Endothelial cell of umbilical vein (primary cell): ENCODE results near the gene EBF4. TPM values are rescaled to one million over a fixed set of nuclear protein-coding genes. Genes with fewer than 3 reads are reported as not detected.
"Not testable (repeated sequence)": the region's sequence is repeated elsewhere in the genome, so short reads cannot be mapped to it uniquely, and the experiment has no call there.

Source experiments
- BruUV-seq: library from RNA; stranded (reverse); fragments of 400-500 nt; replicated peaks from 2 replicates; lab custom pipeline; 2021; lab: Mats Ljungman, UMichigan
- CTCF ChIA-PET: fragments of 300-600, 350-600 bp; sonication (Branson Sonifier 250); formaldehyde crosslinking; loops from one replicate; lab custom pipeline; 2021; ENCODE audit warnings: antibody characterized with exemption, inconsistent platforms; lab: Charles Lee
- POLR2A ChIA-PET: fragments of 300-600, 350-600 bp; sonication (Branson Sonifier 250); formaldehyde crosslinking; loops from one replicate; lab custom pipeline; 2021; ENCODE audit warnings: antibody characterized with exemption, inconsistent platforms; lab: Charles Lee
- DNase-seq: peaks from one replicate; pipeline ENCODE4 v3.0.0-alpha.2; 2011; ENCODE audit warnings: low read depth, low spot score
- FAIRE-seq: peaks from 2 replicates; lab custom pipeline; 2011; peaks lifted over from hg19 to GRCh38; lab: Jason Lieb, UNC
- H2AFZ ChIP-seq: 2 replicates; pipeline ENCODE4 v1.6.0; 2012; ENCODE audit warnings: low read depth, low read length, control low read depth, inconsistent platforms
- H3K27ac ChIP-seq: 2 replicates; pipeline ENCODE4 v1.5.1; 2011; ENCODE audit warnings: low read depth, mild to moderate bottlenecking, control low read depth, low read length, moderate library complexity; ENCODE audit not compliant: insufficient read depth
- H3K27me3 ChIP-seq, 2 experiments: 2 replicates each; pipeline versions ENCODE4 v1.6.0 to v1.6.1; 2011; ENCODE audit warnings: low read length in 2 of 2, mixed read lengths in 1 of 2; ENCODE audit not compliant: control insufficient read depth in 2 of 2, insufficient read depth in 2 of 2
- H3K36me3 ChIP-seq, 2 experiments: 2 replicates in 1 of 2; 3 replicates in 1 of 2; pipeline ENCODE4 v1.5.1; 2011; ENCODE audit warnings: low read length in 2 of 2, mild to moderate bottlenecking in 1 of 2, moderate library complexity in 1 of 2; ENCODE audit not compliant: control insufficient read depth in 2 of 2, insufficient read depth in 2 of 2; ENCODE audit errors: extremely low read depth in 1 of 2
- H3K4me1 ChIP-seq: 3 replicates; pipeline ENCODE4 v1.5.1; 2011; ENCODE audit warnings: mild to moderate bottlenecking, low read length; ENCODE audit not compliant: control insufficient read depth, insufficient read depth; ENCODE audit errors: extremely low read depth
- H3K4me2 ChIP-seq: 2 replicates; pipeline ENCODE4 v1.6.1; 2011; ENCODE audit warnings: low read length, control low read depth, mixed read lengths; ENCODE audit not compliant: insufficient read depth
- H3K4me3 ChIP-seq, 3 experiments: fragments of 200-600 bp in 1 of 3; sonication (generic), shearing (Covaris generic) in 1 of 3; replicated peaks in 1 of 3; 2 replicates each; pipeline ENCODE4 v1.5.1; 2011 to 2016; ENCODE audit warnings: control low read depth in 3 of 3, low read length in 3 of 3, mild to moderate bottlenecking in 2 of 3, inconsistent platforms in 1 of 3, low read depth in 1 of 3, moderate library complexity in 1 of 3; ENCODE audit not compliant: insufficient read depth in 1 of 3
- H3K79me2 ChIP-seq: 2 replicates; pipeline ENCODE4 v1.6.0; 2012; ENCODE audit warnings: low read length, inconsistent platforms; ENCODE audit not compliant: control insufficient read depth, insufficient read depth
- H3K9ac ChIP-seq: replicated peaks from 2 replicates; pipeline ENCODE3; 2011; ENCODE audit warnings: low read length, control low read depth; ENCODE audit not compliant: insufficient read depth; ENCODE audit errors: extremely low read depth
- H3K9me1 ChIP-seq: replicated peaks from 3 replicates; pipeline ENCODE4 v1.6.0; 2011; ENCODE audit warnings: mild to moderate bottlenecking, low read length; ENCODE audit not compliant: control insufficient read depth, insufficient read depth; ENCODE audit errors: extremely low read depth
- H3K9me3 ChIP-seq: replicated peaks from 2 replicates; pipeline ENCODE4 v1.5.1; 2012; ENCODE audit warnings: low read length, inconsistent platforms; ENCODE audit not compliant: control insufficient read depth, insufficient read depth
- H4K20me1 ChIP-seq: replicated peaks from 2 replicates; pipeline ENCODE3; 2011; ENCODE audit warnings: mild to moderate bottlenecking, low read length; ENCODE audit not compliant: control insufficient read depth, insufficient read depth; ENCODE audit errors: extremely low read depth
- dilution Hi-C: fragments of 300-500 bp; cut with MboI; formaldehyde crosslinking; loops from one replicate; pipeline ENCODE4 v1.15.0; 2019; ENCODE audit warnings: low sequenced_read_pairs; ENCODE audit not compliant: extremely low pct_ligation_motif_present
- intact Hi-C: fragments of 100-400 bp; cut with micrococcal nuclease; formaldehyde crosslinking; loops from one replicate; pipeline ENCODE4 v1.10.0; 2022
- polyA plus RNA-seq, 4 experiments: library from polyadenylated mRNA; depleted of rRNA in 3 of 4; stranded (reverse) in 3 of 4; unstranded in 1 of 4; fragments of >200 nt; gene quantifications; 2 replicates each; pipeline versions ENCODE4 v1.2.1 to v1.2.3, GENCODE V29; 2011 to 2012; ENCODE audit warnings: missing spikeins in 1 of 4
- total RNA-seq: library from RNA; stranded (reverse); gene quantifications from 2 replicates; pipeline ENCODE4 v1.2.3, GENCODE V29; 2021

EBF4 gene
- total and polyA plus RNA-seq, 2 donors (not counting 3 experiments of a cell fraction or from before 2014, with no cell fraction given): 2.7 to 3.4 TPM

GRCh38 chr20:2682040-2682439 lies 10.5 kb upstream of the EBF4 start:
- H3K27me3 ChIP-seq, H3K79me2 ChIP-seq, POLR2A ChIA-PET, H3K27ac ChIP-seq, H3K9ac ChIP-seq, H3K9me3 ChIP-seq, dilution Hi-C loops, H4K20me1 ChIP-seq, H3K9me1 ChIP-seq, H2AFZ ChIP-seq, CTCF ChIA-PET, H3K4me1 ChIP-seq, FAIRE-seq, intact Hi-C loops, BruUV-seq, H3K4me3 ChIP-seq, H3K4me2 ChIP-seq, DNase-seq, H3K36me3 ChIP-seq: not testable (repeated sequence)

DNA sequence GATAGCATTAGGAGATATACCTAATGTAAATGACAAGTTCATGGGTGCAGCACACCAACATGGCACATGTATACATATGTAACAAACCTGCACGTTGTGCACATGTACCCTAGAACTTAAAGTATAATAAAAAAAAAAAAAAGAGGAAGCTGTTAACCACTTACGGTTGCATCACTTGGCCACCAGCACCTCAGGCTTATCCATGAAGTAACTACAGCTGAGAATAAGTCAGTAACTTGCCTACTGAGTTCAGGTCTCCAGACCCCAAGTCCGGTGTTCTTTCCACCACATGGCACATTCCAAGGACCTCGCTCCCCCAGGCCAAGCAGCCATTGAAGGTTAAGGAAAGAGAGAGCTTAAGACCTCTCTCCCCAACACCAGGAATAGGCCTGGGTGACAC lies 7.8 kb upstream of the EBF4 start:
- H3K9ac ChIP-seq, DNase-seq, intact Hi-C loops, POLR2A ChIA-PET, H3K4me1 ChIP-seq, BruUV-seq, H4K20me1 ChIP-seq, H3K9me1 ChIP-seq, H3K36me3 ChIP-seq, dilution Hi-C loops, H3K27ac ChIP-seq, H3K9me3 ChIP-seq, FAIRE-seq, H3K4me3 ChIP-seq, H3K79me2 ChIP-seq, H2AFZ ChIP-seq, H3K4me2 ChIP-seq: not testable (repeated sequence)
- H3K27me3 ChIP-seq: peaks cover 8 to 14% of the 10 kb centered on the region in 2 experiments
- CTCF ChIA-PET: interaction anchor here (0.9 to 3.2 kb wide), 3 partner anchors 9 to 68 kb away, joined by 5 to 15 read pairs (median 7); no protein-coding TSS in a partner anchor
